ENCODE results near the gene USP32. TPM values are rescaled to one million over a fixed set of nuclear protein-coding genes. Genes with fewer than 3 reads are reported as not detected.

The USP32 gene
- total RNA-seq, 4 donors from 2014 or later, result 29.1 to 74.1 (median 42.5) TPM

GRCh38 chr17:60354223-60354622, 37.7 kb downstream of the USP32 start:
- H3K4me3 ChIP-seq, result no peak overlapping the region
- TF ChIP-seq POLR2A (IDR thresholded peaks at IDR 0.05), result no peak
- TF ChIP-seq, protein P1, sequence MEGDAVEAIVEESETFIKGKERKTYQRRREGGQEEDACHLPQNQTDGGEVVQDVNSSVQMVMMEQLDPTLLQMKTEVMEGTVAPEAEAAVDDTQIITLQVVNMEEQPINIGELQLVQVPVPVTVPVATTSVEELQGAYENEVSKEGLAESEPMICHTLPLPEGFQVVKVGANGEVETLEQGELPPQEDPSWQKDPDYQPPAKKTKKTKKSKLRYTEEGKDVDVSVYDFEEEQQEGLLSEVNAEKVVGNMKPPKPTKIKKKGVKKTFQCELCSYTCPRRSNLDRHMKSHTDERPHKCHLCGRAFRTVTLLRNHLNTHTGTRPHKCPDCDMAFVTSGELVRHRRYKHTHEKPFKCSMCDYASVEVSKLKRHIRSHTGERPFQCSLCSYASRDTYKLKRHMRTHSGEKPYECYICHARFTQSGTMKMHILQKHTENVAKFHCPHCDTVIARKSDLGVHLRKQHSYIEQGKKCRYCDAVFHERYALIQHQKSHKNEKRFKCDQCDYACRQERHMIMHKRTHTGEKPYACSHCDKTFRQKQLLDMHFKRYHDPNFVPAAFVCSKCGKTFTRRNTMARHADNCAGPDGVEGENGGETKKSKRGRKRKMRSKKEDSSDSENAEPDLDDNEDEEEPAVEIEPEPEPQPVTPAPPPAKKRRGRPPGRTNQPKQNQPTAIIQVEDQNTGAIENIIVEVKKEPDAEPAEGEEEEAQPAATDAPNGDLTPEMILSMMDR (IDR thresholded peaks at IDR 0.05), result no peak
- no peaks in the 10 kb centered on the region for H3K27me3 ChIP-seq
- H3K9me3 ChIP-seq, result no peaks in the 10 kb centered on the region
- DNase-seq, result no peak
- 0 to 13% methylated on average over 1 of the region's 1 CpG for WGBS, 2 donors
- H3K27ac ChIP-seq, result peak overlapping the region in 1 of 4 donors; percentile 30
- intact Hi-C loops (cut with DNase I), result no loop called here
- H3K4me1 ChIP-seq, result peaks cover 5 to 44% (median 28%) of the 10 kb centered on the region in 3 donors
- H3K36me3 ChIP-seq, result no peaks in the 10 kb centered on the region

DNA sequence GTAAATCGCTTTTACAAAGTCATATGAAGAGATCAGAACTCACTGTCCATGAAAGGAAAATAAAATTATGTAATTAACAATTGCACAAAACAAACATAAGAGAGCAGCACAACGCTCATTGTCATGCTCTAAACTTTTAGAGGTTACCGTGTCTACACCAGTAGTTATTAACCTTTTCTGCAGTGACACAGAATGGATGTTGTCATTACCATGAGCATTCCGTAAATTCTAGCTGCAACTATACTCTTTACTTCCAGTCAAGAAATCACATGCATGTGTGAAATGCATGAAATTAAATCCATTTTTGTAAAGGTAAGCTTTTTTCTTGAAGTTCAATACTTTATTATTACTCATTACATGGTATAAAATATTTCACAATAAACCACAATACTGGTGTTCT, 38.2 kb downstream of the USP32 start:
- no peaks in the 10 kb centered on the region for H3K27me3 ChIP-seq
- TF ChIP-seq, protein P1 (IDR thresholded peaks at IDR 0.05), result no peak
- TF ChIP-seq POLR2A (IDR thresholded peaks at IDR 0.05), result no peak
- H3K4me3 ChIP-seq, result no peak overlapping the region
- H3K27ac ChIP-seq, result no peak overlapping the region
- WGBS, 2 donors, result 85 to 86% methylated on average over 4 of the region's 4 CpGs
- no peaks in the 10 kb centered on the region for H3K36me3 ChIP-seq
- peaks cover 5 to 44% (median 28%) of the 10 kb centered on the region in 3 donors for H3K4me1 ChIP-seq
- intact Hi-C loops (cut with DNase I), result no loop called here
- H3K9me3 ChIP-seq, result no peaks in the 10 kb centered on the region
- no peak for DNase-seq

DNA sequence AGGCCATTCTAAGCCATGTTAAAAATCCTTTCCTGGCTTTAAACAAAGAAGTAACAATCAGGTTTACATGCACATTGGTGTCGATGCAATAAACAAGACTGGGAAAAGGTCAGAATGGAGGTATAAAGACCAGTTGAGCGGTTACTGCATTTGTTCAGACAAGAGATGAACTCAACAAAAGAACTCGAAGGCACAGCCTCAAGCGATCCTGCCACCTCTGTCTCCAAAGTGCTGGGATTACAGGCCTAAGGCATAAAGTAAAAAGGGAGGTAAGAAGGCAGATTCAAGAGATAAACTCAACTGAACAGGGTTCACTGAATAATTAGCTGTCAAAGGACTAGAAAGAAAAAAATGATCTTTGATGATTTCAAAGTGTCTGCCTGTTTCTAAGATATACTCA, 39.4 kb downstream of the USP32 start:
- no peak for DNase-seq

GRCh38 chr17:60352071-60352470, 39.9 kb downstream of the USP32 start:
- H3K27me3 ChIP-seq, result no peaks in the 10 kb centered on the region
- H3K36me3 ChIP-seq, result no peaks in the 10 kb centered on the region
- no peak overlapping the region for H3K27ac ChIP-seq
- no peak for DNase-seq
- H3K9me3 ChIP-seq, result no peaks in the 10 kb centered on the region
- TF ChIP-seq, protein P1 (IDR thresholded peaks at IDR 0.05), result no peak
- no peak for TF ChIP-seq POLR2A (IDR thresholded peaks at IDR 0.05)
- WGBS, 2 donors, result 87 to 97% methylated on average over 3 of the region's 3 CpGs
- H3K4me1 ChIP-seq, result peaks cover 2 to 32% (median 20%) of the 10 kb centered on the region in 3 donors
- intact Hi-C loops (cut with DNase I), result no loop called here
- H3K4me3 ChIP-seq, result no peak overlapping the region

More for the DNA sequence above, 39.4 kb downstream of the USP32 start:
- H3K4me1 ChIP-seq, result peaks cover 5 to 37% (median 25%) of the 10 kb centered on the region in 3 donors
- no peaks in the 10 kb centered on the region for H3K27me3 ChIP-seq
- H3K4me3 ChIP-seq, result no peak overlapping the region
- H3K27ac ChIP-seq, result no peak overlapping the region
- 88 to 96% methylated on average over 4 of the region's 4 CpGs for WGBS, 2 donors
- H3K36me3 ChIP-seq, result no peaks in the 10 kb centered on the region
- no peaks in the 10 kb centered on the region for H3K9me3 ChIP-seq
- TF ChIP-seq POLR2A (IDR thresholded peaks at IDR 0.05), result no peak
- TF ChIP-seq, protein P1 (IDR thresholded peaks at IDR 0.05), result no peak
- intact Hi-C loops (cut with DNase I), result no loop called here

DNA sequence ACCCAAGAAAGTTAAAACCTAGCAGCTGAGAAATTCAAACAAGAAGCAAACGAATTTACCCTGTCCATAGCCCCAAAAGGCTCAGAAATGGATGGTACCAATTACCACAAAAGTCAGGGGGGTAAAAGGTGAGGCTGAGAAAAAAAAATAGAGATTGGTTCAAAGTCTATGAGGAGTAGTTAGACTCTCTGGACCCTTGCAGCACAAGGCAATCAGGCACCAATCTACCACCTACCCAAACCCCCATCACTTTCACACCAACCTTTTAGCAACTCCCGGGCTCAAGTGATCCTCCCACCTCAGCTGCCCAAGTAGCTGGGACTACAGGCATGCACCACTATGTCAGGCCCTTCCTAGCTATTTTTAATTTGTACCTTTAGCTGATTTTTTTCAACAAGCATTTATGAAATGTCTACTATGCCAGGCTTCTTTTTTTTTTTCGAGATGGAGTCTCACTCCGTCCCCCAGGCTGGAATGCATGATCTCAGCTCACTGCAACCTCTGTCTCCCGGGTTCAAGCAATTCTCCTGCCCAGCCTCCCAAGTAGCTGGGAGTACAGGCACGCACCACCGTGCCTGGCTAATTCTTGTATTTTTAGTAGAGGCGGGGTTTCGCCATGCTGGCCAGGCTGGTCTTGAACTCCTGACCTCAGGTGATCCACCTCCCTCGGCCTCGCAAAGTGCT, 40.8 kb downstream of the USP32 start:
- 81 to 84% methylated on average over 11 of the region's 11 CpGs for WGBS, 2 donors
- no peak overlapping the region for H3K27ac ChIP-seq
- H3K36me3 ChIP-seq, result no peaks in the 10 kb centered on the region
- no peak for DNase-seq
- H3K27me3 ChIP-seq, result no peaks in the 10 kb centered on the region
- no peak overlapping the region for H3K4me3 ChIP-seq
- peaks cover 0 to 23% (median 10%) of the 10 kb centered on the region in 3 donors for H3K4me1 ChIP-seq
- H3K9me3 ChIP-seq, result no peaks in the 10 kb centered on the region
- TF ChIP-seq, protein P1 (IDR thresholded peaks at IDR 0.05), result no peak
- no peak for TF ChIP-seq POLR2A (IDR thresholded peaks at IDR 0.05)
- intact Hi-C loops (cut with DNase I), result no loop called here
